ENCODE measurements around the gene BHLHE23.
A peak's percentile ranks its signal among the peaks of the same experiment; 100 is the strongest.

Gene BHLHE23

DNA sequence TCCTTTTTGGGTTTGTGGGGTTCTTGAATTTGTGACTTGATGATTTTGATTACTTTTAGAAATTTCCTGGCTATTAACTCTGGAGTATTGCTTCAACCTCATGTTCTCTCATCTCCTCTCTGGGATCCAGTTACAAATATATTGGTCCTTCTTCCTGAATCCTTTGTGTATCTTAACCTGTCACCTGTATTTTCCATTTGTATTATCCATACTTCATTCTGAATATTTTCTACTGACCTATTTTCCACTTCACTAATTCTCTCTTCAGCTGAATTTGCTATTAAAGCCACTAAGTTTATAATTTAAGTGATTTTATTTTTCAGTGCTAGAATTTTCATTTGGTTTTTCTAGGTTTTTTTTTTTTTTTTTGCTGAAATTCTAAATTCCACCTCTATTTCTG lies 6.4 kb upstream of the BHLHE23 start:
- no peak for FAIRE-seq
- DNase-seq (ENCODE audit: extremely low spot score, insufficient read length, low read depth) = no peak

GRCh38 chr20:63011798-63012197 lies 5.0 kb upstream of the BHLHE23 start:
- peak; percentile 67 for FAIRE-seq
- no peak for DNase-seq (ENCODE audit: extremely low spot score, insufficient read length, low read depth)

DNA sequence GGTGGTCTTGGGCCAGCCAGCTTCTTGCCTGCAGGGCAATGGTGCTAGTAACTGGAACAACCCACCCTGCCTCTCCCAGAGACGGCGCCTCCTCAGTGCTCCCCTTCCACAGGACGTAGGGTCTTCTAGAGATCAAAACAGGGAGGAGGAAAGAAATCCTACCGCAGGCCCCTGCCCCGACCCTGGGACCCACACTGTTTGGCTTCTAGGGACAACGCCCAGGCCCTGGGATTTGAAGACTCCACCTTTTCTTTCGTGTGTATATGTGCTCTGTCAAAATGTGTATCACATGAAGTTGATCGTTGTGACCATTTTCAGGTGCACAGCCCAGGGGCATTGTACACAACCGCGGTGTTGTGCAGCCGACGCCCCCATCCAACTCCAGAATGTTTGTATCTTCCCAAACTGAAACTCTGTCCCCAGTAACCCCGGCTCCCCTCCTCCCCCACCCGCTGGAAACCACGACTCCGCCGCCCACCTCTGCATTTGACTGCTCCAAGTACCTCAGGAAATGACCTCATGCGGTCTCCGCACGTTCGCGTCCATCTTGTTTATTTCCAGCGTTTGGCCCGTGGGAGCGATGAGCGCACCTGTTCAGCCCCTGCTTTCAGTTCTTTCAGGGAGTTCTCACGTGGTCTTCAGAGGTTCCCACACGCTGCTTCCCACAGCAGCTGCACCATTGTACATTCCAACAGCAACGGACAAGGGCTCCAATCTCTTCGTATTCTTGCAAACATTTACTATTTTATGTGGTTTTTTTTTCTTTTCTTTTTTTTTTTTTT lies 3.4 kb upstream of the BHLHE23 start:
- peak; percentile 99 for FAIRE-seq

GRCh38 chr20:63009045-63009961 lies 2.5 kb upstream of the BHLHE23 start:
- DNase-seq (ENCODE audit: extremely low spot score, insufficient read length, low read depth) = peak; percentile 88
- peak; percentile 83 for FAIRE-seq

More for the DNA sequence above, 3.4 kb upstream of the BHLHE23 start:
- DNase-seq (ENCODE audit: extremely low spot score, insufficient read length, low read depth) = peak; percentile 78

DNA sequence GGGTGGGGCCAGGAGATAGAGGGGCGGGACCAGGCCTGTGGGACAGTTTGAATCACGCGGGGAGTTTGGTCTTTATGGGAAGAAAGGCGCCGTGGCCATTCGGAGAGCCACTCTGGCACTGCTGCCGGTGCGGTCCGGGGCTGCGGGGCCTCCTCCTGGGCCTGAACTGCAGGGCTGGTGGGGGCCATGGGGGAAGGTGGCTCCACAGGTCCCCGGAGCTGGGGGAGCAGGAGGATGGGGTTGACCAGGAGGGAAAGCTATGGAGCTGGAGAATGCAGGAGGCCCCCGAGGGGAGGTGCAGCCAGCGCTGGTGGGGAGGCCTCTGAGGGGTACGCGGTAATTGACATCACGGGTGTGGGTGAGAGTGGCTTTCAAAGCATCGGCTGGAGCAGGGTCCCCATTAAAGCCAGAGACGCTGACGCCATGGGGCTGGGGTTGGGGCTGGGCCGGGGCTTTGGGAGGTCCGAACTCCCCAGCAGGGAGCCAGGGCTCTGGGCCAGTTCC lies 1.8 kb upstream of the BHLHE23 start:
- DNase-seq (ENCODE audit: extremely low spot score, insufficient read length, low read depth) (no peak), FAIRE-seq (no peak)

DNA sequence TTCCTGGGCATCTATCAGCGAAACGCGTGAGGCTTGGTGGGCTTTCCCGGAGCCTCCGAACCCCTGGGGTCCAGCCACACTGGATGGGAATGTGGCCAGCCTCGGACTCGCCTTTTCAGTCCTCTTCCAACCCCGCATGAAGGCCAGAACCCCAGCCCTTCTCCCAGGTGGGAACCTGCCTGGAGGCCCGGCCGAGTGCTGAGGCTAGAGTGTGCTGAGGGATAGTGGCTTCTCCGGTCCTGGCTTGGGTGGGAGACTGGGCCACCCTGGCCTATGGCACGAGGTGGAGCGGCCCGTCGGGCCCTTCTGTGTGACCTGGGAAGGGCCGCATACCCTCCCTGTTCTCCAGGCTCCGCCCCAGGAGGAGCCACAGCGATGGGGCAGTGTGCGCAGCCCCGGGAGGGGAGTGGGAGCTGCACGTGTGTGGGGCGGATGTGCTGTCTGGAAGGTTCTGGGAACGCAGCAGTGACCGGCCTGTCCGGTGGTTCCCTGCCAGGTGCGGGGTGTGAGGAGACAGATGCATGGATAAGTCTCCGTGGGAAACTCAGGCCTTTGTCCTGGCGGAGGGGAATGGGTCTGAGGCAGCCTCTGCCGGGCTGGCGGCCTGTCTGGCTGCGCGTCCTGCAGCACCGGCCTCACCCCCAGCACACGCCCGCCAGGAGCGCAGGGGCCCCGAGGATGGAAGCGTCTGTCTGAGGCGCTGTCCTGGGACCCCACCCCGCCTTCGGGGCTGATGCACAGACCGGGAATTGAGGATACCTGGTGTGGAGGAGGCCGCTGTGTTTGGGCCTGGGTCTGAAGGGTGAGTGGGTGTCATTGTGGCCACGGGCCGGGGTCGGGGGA lies 1.1 kb upstream of the BHLHE23 start:
- DNase-seq (ENCODE audit: extremely low spot score, insufficient read length, low read depth) (no peak), FAIRE-seq (no peak)

DNA sequence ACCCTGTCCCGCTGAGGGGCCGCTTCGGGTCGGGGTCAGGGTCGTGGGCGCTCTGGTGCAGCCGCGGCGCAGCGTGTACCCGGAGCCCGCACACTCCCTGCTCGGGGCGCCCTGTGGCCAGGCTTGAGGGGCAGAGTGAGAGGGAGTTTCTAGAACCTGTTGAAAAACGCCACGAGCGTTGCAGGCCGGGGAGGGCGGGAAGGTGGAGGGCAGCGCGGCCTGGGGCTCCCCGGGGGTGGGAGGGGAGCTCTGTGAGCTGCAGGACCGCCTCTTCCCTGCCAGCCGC lies 539 bp upstream of the BHLHE23 start:
- DNase-seq (ENCODE audit: extremely low spot score, insufficient read length, low read depth) = no peak
- no peak for FAIRE-seq

- FAIRE-seq (no peak), DNase-seq (ENCODE audit: extremely low spot score, insufficient read length, low read depth) (no peak)
Observed at GRCh38 chr20:63005862-63006539, 763 bp downstream of the BHLHE23 start.

DNA sequence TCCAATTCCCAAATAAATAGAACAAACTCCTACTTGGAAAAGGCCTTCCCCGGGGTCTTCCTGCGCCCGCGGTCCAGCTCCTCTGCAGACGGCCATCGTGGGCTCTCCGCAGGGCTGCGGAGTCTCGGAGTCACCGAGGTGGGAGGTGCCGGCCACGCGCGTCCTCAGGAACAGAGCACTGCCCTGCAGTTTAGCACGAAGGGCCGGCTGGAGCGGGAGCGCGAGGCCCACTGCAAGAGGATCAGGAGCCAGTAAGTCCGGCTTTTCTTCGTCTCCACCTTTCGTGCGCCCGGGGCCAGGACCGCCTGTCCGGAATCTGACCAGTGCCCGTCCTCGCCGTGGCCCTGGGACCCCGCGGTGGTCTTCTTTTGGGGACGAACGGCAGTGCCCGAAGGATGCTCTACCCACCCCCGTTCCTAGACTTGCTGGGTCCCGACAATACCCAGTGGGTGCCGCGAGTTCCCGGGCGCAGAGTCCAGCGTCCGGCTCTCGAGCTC lies 1.4 kb downstream of the BHLHE23 start:
- no peak for FAIRE-seq
- DNase-seq (ENCODE audit: extremely low spot score, insufficient read length, low read depth) = no peak

- no peak for FAIRE-seq
- no peak for DNase-seq (ENCODE audit: extremely low spot score, insufficient read length, low read depth)
Observed at GRCh38 chr20:63004607-63005364, 2.0 kb downstream of the BHLHE23 start.

DNA sequence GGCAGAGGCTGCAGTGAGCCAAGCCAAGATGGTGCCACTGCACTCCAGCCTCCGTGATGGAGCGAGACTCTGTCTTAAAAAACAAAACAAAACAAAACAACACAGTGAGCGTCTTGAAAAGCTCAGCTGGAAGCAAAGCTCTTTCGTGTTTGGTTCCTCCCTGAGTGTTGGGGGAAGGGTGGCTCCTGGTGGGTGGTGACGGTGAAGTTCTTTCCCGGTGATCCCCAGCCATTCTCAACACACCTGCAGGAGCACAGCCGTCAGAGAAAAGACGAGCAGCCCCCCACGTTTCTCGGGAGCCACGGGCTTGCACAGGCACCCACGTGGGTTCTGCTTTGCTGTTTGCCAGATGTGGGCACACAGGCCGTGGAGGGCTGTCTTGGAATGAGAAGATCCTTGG lies 3.2 kb downstream of the BHLHE23 start:
- DNase-seq (ENCODE audit: extremely low spot score, insufficient read length, low read depth) = no peak
- no peak for FAIRE-seq

- FAIRE-seq (no peak), DNase-seq (ENCODE audit: extremely low spot score, insufficient read length, low read depth) (no peak)
Observed at GRCh38 chr20:63002511-63002910, 4.3 kb downstream of the BHLHE23 start.

GRCh38 chr20:63000958-63001357 lies 5.8 kb downstream of the BHLHE23 start:
- DNase-seq (ENCODE audit: extremely low spot score, insufficient read length, low read depth) (no peak), FAIRE-seq (no peak)

DNA sequence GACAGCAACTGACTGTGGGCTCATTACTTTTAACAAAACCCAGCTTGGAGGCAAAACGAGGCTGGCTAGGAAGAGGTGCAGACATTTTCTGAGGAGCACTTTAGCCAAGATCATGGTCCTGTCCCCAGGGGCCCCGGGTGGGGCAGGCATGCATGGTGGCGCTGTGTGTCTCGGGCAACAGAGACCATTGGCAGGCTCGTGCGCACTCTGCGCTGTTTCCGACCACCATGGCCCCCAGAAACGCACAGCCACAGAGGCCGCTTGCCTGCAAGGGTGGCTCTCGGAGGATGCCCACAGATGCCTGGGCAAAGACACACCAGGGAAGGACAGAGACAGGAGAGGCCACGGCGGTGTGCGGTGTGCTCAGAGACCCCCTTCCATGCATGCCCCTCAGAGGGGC lies 6.7 kb downstream of the BHLHE23 start:
- FAIRE-seq (no peak), DNase-seq (ENCODE audit: extremely low spot score, insufficient read length, low read depth) (no peak)

DNA sequence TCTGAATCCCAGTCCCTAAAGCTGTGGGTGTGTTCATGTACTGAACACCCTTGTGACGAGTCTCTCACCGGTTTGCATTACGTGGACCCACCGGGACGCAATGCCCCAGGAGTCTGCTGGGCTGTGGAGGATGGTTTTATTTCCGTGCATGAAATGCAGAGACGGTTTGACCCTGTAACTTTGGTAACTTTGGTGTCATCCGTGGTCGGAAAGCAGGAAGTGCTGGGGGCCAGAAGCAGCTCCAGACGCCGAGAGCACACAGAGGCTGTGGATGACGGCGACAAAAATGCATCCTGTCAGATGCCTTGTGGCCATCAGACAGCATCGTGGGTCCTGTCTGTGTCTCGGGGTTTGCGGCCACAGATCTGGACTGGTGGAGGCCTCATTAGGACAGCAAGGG lies 7.2 kb downstream of the BHLHE23 start:
- DNase-seq (ENCODE audit: extremely low spot score, insufficient read length, low read depth) (no peak), FAIRE-seq (no peak)

GRCh38 chr20:62998449-62998848 lies 8.3 kb downstream of the BHLHE23 start:
- DNase-seq (ENCODE audit: extremely low spot score, insufficient read length, low read depth) (no peak), FAIRE-seq (no peak)

GRCh38 chr20:62997417-62998035 lies 9.2 kb downstream of the BHLHE23 start:
- DNase-seq (ENCODE audit: extremely low spot score, insufficient read length, low read depth) (no peak), FAIRE-seq (no peak)

DNA sequence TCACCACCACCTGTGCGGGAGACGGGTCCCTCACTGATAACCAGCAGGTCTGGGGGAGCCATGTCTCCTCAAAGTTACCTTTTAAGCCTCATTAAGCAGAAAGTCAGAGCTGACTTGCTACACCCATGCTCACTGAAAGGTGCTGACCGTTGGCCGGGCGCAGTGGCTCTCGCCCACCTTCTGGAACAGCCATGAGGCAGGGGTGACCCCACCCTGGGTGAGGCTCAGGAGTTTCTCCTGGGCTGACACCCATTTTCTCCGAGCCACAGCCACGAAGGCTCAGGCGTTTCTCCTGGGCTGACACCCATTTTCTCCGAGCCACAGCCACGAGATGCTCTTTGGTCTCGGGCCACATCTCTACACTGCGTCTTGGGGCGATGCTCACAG lies 10.2 kb downstream of the BHLHE23 start:
- no peak for FAIRE-seq
- DNase-seq (ENCODE audit: extremely low spot score, insufficient read length, low read depth) = no peak

Measured in GM18507 (cell line).